Colonic mucosa (tissue), 4 donors: ENCODE data around the gene PLPP4. TPM values are rescaled to one million over a fixed set of nuclear protein-coding genes. Genes with fewer than 3 reads are reported as not detected.

Experiments used
- DNase-seq: peaks from one replicate; pipeline ENCODE4 v3.0.0-alpha.2; 2020
- H3K27ac ChIP-seq: fragments of 200-600 bp; one replicate; pipeline ENCODE4 v1.8.0; 2021
- H3K27me3 ChIP-seq: fragments of 200-600 bp; one replicate; pipeline ENCODE4 v1.8.0; 2021
- H3K36me3 ChIP-seq: fragments of 200-600 bp; one replicate; pipeline ENCODE4 v1.8.0; 2021
- H3K4me1 ChIP-seq: fragments of 200-600 bp; one replicate; pipeline ENCODE4 v1.8.0; 2021; ENCODE audit warnings: mild to moderate bottlenecking
- H3K4me3 ChIP-seq: fragments of 200-600 bp; one replicate; pipeline ENCODE4 v1.8.0; 2021
- H3K9ac ChIP-seq, 2 donors: one replicate each; pipeline ENCODE4 v1.7.0; 2013; ENCODE audit warnings: control low read depth in 2 of 2, low read depth in 2 of 2, low read length in 2 of 2
- H3K9me3 ChIP-seq: fragments of 200-600 bp; one replicate; pipeline ENCODE4 v1.8.0; 2021
- CTCF ChIP-seq: fragments of 200-600 bp; IDR thresholded peaks from one replicate; pipeline ENCODE4 v1.8.0; 2022; ENCODE audit warnings: antibody characterized with exemption, mild to moderate bottlenecking
- intact Hi-C: fragments of 100-400 bp; cut with DNase I; formaldehyde crosslinking; loops from one replicate; pipeline ENCODE4 v1.14.1; 2022
- total RNA-seq, 2 donors: library from RNA; stranded (reverse); fragmentation: NEBNext Ultra II Directional in 1 of 2; extraction: Animal tissue kit (Norgen Biotek cat#: 25700) in 1 of 2; gene quantifications; one replicate each; pipeline ENCODE4 v1.2.1, GENCODE V29; 2021
- donor health status: healthy.
- donor health status: DM: no; HTN: no; CAD: no.
- donor health status: DM: no; HTN: no; CAD: no.

PLPP4 gene
- under 1 TPM in 1 of 2 donors, not detected in 1; 0.61 TPM for total RNA-seq

- DNase-seq = no peak
- Histone ChIP-seq H3K36me3 (no peaks in the 10 kb centered on the region), H3K4me1 (no peaks in the 10 kb centered on the region), H3K4me3 (peak within 1 kb of the TSS; percentile 13), H3K27me3 (peaks cover 28% of the 10 kb centered on the region), H3K27ac (no peak within 1 kb of the TSS), H3K9me3 (no peaks in the 10 kb centered on the region), H3K9ac (no peak within 1 kb of the TSS)
- no peak for TF ChIP-seq CTCF
- intact Hi-C loops = no loop called here
Measured at GRCh38 chr10:120456626-120457430, at the start of gene PLPP4. PLPP4 (plus strand) TSS chr10:120457227; CDS start chr10:120457306, 79 bp downstream.

GRCh38 chr10:120409816-120410215, 47.2 kb upstream of the PLPP4 start:
- H3K9ac ChIP-seq = no peak overlapping the region
- intact Hi-C loops = no loop called here
- H3K4me3 ChIP-seq = no peak overlapping the region
- H3K27ac ChIP-seq = no peak overlapping the region
- no peaks in the 10 kb centered on the region for H3K9me3 ChIP-seq
- no peak for TF ChIP-seq CTCF
- DNase-seq = no peak
- no peaks in the 10 kb centered on the region for H3K4me1 ChIP-seq
- H3K27me3 ChIP-seq = no peaks in the 10 kb centered on the region
- no peaks in the 10 kb centered on the region for H3K36me3 ChIP-seq

GRCh38 chr10:120414946-120415345, 42.1 kb upstream of the PLPP4 start:
- Histone ChIP-seq H3K9me3 (no peaks in the 10 kb centered on the region), H3K36me3 (no peaks in the 10 kb centered on the region), H3K27ac (no peak overlapping the region), H3K4me1 (no peaks in the 10 kb centered on the region), H3K9ac (no peak overlapping the region), H3K4me3 (no peak overlapping the region), H3K27me3 (no peaks in the 10 kb centered on the region)
- no peak for TF ChIP-seq CTCF
- DNase-seq = no peak
- intact Hi-C loops = no loop called here

GRCh38 chr10:120415709-120416330, 41.2 kb upstream of the PLPP4 start:
- no peaks in the 10 kb centered on the region for H3K27me3 ChIP-seq
- TF ChIP-seq CTCF = no peak
- no peaks in the 10 kb centered on the region for H3K9me3 ChIP-seq
- no peak overlapping the region for H3K9ac ChIP-seq
- no peaks in the 10 kb centered on the region for H3K36me3 ChIP-seq
- intact Hi-C loops = no loop called here
- no peak overlapping the region for H3K27ac ChIP-seq
- H3K4me3 ChIP-seq = no peak overlapping the region
- DNase-seq = no peak
- H3K4me1 ChIP-seq = no peaks in the 10 kb centered on the region

GRCh38 chr10:120420421-120420820, 36.6 kb upstream of the PLPP4 start:
- TF ChIP-seq CTCF = no peak
- intact Hi-C loops = loop anchor here (5.0 kb wide), 1 partner anchor 317 kb away; no protein-coding TSS in a partner anchor
- no peaks in the 10 kb centered on the region for H3K9me3 ChIP-seq
- no peaks in the 10 kb centered on the region for H3K36me3 ChIP-seq
- H3K27me3 ChIP-seq = no peaks in the 10 kb centered on the region
- H3K4me3 ChIP-seq = no peak overlapping the region
- no peak overlapping the region for H3K27ac ChIP-seq
- H3K9ac ChIP-seq = no peak overlapping the region
- H3K4me1 ChIP-seq = no peaks in the 10 kb centered on the region
- no peak for DNase-seq
